Neural cell (in vitro differentiated cells): ENCODE measurements around the gene INO80C.

Source experiments
- EP300 ChIP-seq: fragments of 450-650 bp; conservative IDR thresholded peaks from 2 replicates; pipeline ENCODE4 v1.6.1; 2014; ENCODE audit warnings: antibody characterized with exemption, mild to moderate bottlenecking, moderate library complexity; ENCODE audit not compliant: poor library complexity, severe bottlenecking
- EZH2 ChIP-seq: fragments of 200-600, 300-800 bp; shearing (Covaris generic), sonication (generic); IDR thresholded peaks from 2 replicates; pipeline ENCODE4 v1.6.1; 2014; ENCODE audit warnings: antibody characterized with exemption, low read length, borderline replicate concordance, mild to moderate bottlenecking; ENCODE audit not compliant: insufficient read depth, poor library complexity, severe bottlenecking
- MXI1 ChIP-seq: fragments of 450-650 bp; conservative IDR thresholded peaks from 2 replicates; pipeline ENCODE4 v1.6.1; 2014; ENCODE audit warnings: antibody characterized with exemption, mild to moderate bottlenecking; ENCODE audit not compliant: poor library complexity, severe bottlenecking
- POLR2AphosphoS5 ChIP-seq: IDR thresholded peaks from 2 replicates; pipeline ENCODE4 v1.6.1; 2012
- REST ChIP-seq: IDR thresholded peaks from 2 replicates; pipeline ENCODE4 v1.6.1; 2012; ENCODE audit warnings: borderline replicate concordance
- TF ChIP-seq, protein P1 (sequence below): fragments of 450-650 bp; IDR thresholded peaks from 2 replicates; pipeline ENCODE4 v1.5.1; 2014; ENCODE audit warnings: antibody characterized with exemption, mild to moderate bottlenecking, moderate library complexity; ENCODE audit not compliant: poor library complexity, severe bottlenecking

DNA sequence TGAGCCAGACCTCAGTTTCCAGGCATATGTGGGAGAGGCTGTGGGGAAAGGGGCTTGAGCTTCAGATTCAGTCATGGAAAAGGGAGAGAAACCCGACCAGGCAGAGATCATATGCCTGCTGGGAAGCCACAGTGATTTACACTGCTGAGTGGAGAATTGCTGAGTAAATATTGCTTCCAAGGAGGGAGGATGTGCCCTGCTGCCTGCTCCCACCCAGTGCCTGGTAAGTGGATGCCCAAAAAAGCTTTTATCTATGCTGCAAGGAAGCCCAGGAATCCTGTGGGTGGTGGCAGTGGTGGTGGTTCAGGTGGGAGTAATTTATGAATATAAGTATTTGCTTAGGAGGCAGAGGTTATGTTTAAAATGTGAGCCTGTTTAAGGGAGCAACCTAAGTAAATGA is 39.5 kb downstream of the INO80C start:
- TF ChIP-seq REST, result no peak
- TF ChIP-seq, protein P1, sequence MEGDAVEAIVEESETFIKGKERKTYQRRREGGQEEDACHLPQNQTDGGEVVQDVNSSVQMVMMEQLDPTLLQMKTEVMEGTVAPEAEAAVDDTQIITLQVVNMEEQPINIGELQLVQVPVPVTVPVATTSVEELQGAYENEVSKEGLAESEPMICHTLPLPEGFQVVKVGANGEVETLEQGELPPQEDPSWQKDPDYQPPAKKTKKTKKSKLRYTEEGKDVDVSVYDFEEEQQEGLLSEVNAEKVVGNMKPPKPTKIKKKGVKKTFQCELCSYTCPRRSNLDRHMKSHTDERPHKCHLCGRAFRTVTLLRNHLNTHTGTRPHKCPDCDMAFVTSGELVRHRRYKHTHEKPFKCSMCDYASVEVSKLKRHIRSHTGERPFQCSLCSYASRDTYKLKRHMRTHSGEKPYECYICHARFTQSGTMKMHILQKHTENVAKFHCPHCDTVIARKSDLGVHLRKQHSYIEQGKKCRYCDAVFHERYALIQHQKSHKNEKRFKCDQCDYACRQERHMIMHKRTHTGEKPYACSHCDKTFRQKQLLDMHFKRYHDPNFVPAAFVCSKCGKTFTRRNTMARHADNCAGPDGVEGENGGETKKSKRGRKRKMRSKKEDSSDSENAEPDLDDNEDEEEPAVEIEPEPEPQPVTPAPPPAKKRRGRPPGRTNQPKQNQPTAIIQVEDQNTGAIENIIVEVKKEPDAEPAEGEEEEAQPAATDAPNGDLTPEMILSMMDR, result no peak
- TF ChIP-seq POLR2AphosphoS5, result no peak
- no peak for TF ChIP-seq EZH2
- no peak for TF ChIP-seq EP300
- no peak for TF ChIP-seq MXI1
